Panc1 (cell line): ENCODE measurements around the gene ENPP6. TPM values are rescaled to one million over a fixed set of nuclear protein-coding genes. Genes with fewer than 3 reads are reported as not detected.

Experiments used
- ATAC-seq: fragments of 200-7000 bp; cut with Tn5 transposase; 2 replicates; pipeline ENCODE4 v1.9.1; 2020; ENCODE audit warnings: mild to moderate bottlenecking, moderate library complexity
- BruUV-seq: library from RNA; stranded (reverse); fragments of 400-500 nt; replicated peaks from 2 replicates; lab custom pipeline; 2021; lab: Mats Ljungman, UMichigan
- CTCF ChIA-PET: fragments of 300-600 bp; sonication (Branson Sonifier 250); formaldehyde crosslinking; loops from one replicate; lab custom pipeline; 2022; ENCODE audit warnings: antibody characterized with exemption; lab: Charles Lee
- POLR2A ChIA-PET: fragments of 300-600 bp; sonication (Branson Sonifier 250); formaldehyde crosslinking; loops from one replicate; lab custom pipeline; 2022; ENCODE audit warnings: antibody characterized with exemption; lab: Charles Lee
- DNase-seq: peaks from one replicate; pipeline ENCODE4 v3.0.0-alpha.2; 2010; ENCODE audit warnings: low read depth, low spot score
- H3K27ac ChIP-seq: 2 replicates; pipeline ENCODE4 v1.5.1; 2011; ENCODE audit warnings: mild to moderate bottlenecking, low read length, inconsistent platforms
- H3K27me3 ChIP-seq: fragments of 200-500 bp; sonication (Bioruptor generic); 2 replicates; pipeline ENCODE4 v1.6.0; 2014; ENCODE audit warnings: low read length, inconsistent platforms; ENCODE audit not compliant: control insufficient read depth, insufficient read depth
- H3K36me3 ChIP-seq: fragments of 200-500 bp; sonication (Bioruptor generic); 2 replicates; pipeline ENCODE4 v1.5.1; 2014; ENCODE audit warnings: inconsistent platforms, mild to moderate bottlenecking, low read length, moderate library complexity; ENCODE audit not compliant: control insufficient read depth, insufficient read depth
- H3K4me1 ChIP-seq: 2 replicates; pipeline ENCODE4 v1.5.1; 2011; ENCODE audit warnings: inconsistent platforms, mild to moderate bottlenecking, low read length, moderate library complexity; ENCODE audit not compliant: control insufficient read depth, insufficient read depth
- H3K4me3 ChIP-seq, 2 experiments: 2 replicates each; pipeline ENCODE4 v1.5.1; 2011 to 2012; ENCODE audit warnings: low read depth in 2 of 2, low read length in 2 of 2, mild to moderate bottlenecking in 2 of 2, inconsistent platforms in 1 of 2, moderate library complexity in 1 of 2
- H3K9me3 ChIP-seq: fragments of 200-500 bp; sonication (Bioruptor generic); 2 replicates; pipeline ENCODE4 v1.5.1; 2014; ENCODE audit warnings: low read depth, mild to moderate bottlenecking, inconsistent platforms, low read length, moderate library complexity; ENCODE audit not compliant: control insufficient read depth, insufficient read depth
- POLR2AphosphoS5 ChIP-seq: IDR thresholded peaks from 2 replicates; pipeline ENCODE4 v1.6.1; 2012; ENCODE audit warnings: mild to moderate bottlenecking, low read depth, low read length, moderate library complexity
- SIN3A ChIP-seq: IDR thresholded peaks from 2 replicates; pipeline ENCODE4 v1.6.1; 2012; ENCODE audit warnings: low read depth, mild to moderate bottlenecking, low read length, moderate library complexity, borderline replicate concordance; ENCODE audit not compliant: insufficient read depth
- TCF7L2 ChIP-seq: IDR thresholded peaks from 2 replicates; pipeline ENCODE4 v1.6.1; 2011; ENCODE audit warnings: mild to moderate bottlenecking, low read depth, low read length, inconsistent platforms
- in situ Hi-C: cut with HindIII; loops from 2 replicates; pipeline ENCODE4 v1.10.0; 2016; ENCODE audit warnings: low sequenced_read_pairs, low pct_unique_long_range_greater_than_20kb
- intact Hi-C: fragments of 100-400 bp; cut with micrococcal nuclease; formaldehyde crosslinking; loops from one replicate; pipeline ENCODE4 v1.10.0; 2022; ENCODE audit not compliant: unreplicated experiment
- total RNA-seq: library from RNA; stranded (reverse); gene quantifications from one replicate; pipeline ENCODE4 v1.2.1, GENCODE V29; 2021; ENCODE audit not compliant: unreplicated experiment
- TF ChIP-seq, protein P1 (sequence below): fragments of 450-650 bp; IDR thresholded peaks from 2 replicates; pipeline ENCODE4 v1.5.1; 2017; ENCODE audit warnings: mild to moderate bottlenecking
- TF ChIP-seq, protein P2 (sequence below), 2 experiments: IDR thresholded peaks; 2 replicates each; pipeline ENCODE4 v1.6.1; 2011 to 2012; ENCODE audit warnings: low read depth in 2 of 2, control low read depth in 1 of 2, low read length in 1 of 2, mild to moderate bottlenecking in 1 of 2, moderate library complexity in 1 of 2; ENCODE audit not compliant: insufficient read depth in 1 of 2

The ENPP6 gene
- total RNA-seq, 1 experiment from 2014 or later: not detected

DNA sequence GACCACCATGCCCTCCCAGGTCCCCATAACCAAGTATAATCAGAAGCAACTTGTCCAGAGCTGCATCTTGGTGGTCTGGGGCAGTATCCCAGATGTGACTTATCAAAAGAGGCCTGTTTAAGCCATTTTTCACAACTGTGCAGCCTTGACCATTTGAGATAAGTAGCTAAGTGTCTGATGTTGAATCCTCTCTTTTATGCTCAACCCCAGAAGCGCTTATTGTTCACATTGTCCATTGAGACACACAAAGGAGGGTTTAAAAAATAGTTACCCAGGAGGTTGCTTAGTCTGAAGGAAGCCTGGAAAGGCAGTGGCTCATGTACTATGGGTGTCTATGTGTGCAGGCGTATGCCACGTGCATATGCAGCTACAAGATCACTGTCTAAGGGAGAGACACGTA, 27.0 kb downstream of the ENPP6 start:
- in situ Hi-C loops (no loop called here), intact Hi-C loops (no loop called here)
- DNase-seq: no peak
- no peak for TF ChIP-seq TCF7L2
- no peak for TF ChIP-seq SIN3A
- TF ChIP-seq, protein P1, sequence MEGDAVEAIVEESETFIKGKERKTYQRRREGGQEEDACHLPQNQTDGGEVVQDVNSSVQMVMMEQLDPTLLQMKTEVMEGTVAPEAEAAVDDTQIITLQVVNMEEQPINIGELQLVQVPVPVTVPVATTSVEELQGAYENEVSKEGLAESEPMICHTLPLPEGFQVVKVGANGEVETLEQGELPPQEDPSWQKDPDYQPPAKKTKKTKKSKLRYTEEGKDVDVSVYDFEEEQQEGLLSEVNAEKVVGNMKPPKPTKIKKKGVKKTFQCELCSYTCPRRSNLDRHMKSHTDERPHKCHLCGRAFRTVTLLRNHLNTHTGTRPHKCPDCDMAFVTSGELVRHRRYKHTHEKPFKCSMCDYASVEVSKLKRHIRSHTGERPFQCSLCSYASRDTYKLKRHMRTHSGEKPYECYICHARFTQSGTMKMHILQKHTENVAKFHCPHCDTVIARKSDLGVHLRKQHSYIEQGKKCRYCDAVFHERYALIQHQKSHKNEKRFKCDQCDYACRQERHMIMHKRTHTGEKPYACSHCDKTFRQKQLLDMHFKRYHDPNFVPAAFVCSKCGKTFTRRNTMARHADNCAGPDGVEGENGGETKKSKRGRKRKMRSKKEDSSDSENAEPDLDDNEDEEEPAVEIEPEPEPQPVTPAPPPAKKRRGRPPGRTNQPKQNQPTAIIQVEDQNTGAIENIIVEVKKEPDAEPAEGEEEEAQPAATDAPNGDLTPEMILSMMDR: no peak
- TF ChIP-seq POLR2AphosphoS5: no peak
- TF ChIP-seq, protein P2, sequence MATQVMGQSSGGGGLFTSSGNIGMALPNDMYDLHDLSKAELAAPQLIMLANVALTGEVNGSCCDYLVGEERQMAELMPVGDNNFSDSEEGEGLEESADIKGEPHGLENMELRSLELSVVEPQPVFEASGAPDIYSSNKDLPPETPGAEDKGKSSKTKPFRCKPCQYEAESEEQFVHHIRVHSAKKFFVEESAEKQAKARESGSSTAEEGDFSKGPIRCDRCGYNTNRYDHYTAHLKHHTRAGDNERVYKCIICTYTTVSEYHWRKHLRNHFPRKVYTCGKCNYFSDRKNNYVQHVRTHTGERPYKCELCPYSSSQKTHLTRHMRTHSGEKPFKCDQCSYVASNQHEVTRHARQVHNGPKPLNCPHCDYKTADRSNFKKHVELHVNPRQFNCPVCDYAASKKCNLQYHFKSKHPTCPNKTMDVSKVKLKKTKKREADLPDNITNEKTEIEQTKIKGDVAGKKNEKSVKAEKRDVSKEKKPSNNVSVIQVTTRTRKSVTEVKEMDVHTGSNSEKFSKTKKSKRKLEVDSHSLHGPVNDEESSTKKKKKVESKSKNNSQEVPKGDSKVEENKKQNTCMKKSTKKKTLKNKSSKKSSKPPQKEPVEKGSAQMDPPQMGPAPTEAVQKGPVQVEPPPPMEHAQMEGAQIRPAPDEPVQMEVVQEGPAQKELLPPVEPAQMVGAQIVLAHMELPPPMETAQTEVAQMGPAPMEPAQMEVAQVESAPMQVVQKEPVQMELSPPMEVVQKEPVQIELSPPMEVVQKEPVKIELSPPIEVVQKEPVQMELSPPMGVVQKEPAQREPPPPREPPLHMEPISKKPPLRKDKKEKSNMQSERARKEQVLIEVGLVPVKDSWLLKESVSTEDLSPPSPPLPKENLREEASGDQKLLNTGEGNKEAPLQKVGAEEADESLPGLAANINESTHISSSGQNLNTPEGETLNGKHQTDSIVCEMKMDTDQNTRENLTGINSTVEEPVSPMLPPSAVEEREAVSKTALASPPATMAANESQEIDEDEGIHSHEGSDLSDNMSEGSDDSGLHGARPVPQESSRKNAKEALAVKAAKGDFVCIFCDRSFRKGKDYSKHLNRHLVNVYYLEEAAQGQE (IDR thresholded peaks at IDR 0.05; ENCODE audit: insufficient read depth in 1 of 2, low read depth in 2 of 2, low read length in 1 of 2): no peak
- no TSS peak for BruUV-seq
- Histone ChIP-seq H3K4me1 (no peaks in the 10 kb centered on the region), H3K36me3 (no peaks in the 10 kb centered on the region), H3K9me3 (no peaks in the 10 kb centered on the region), H3K27ac (no peak overlapping the region), H3K4me3 (no peak overlapping the region), H3K27me3 (no peaks in the 10 kb centered on the region)
- ChIA-PET CTCF (no interaction called here), POLR2A (no interaction called here)
- no peak for ATAC-seq

DNA sequence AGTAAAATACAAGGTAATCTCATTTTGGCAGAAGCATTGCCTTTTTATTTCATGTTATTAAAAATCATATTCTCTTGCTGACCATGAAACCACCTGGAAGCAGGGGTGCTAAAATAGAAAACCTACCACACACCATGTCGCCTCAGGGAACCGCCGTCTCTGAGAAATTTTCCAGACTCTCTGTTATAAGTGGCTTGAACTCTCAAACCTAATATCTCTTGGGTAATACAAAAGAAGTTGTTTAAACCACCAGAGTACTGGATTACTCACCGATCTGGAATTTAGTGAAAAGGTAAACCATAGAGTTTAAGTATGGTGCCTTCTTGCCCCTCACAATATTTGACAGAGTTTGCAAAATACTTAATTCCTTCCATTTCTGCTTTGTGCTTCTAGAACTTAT, 27.7 kb downstream of the ENPP6 start:
- ATAC-seq: no peak
- H3K27me3 ChIP-seq: no peaks in the 10 kb centered on the region
- no TSS peak for BruUV-seq

More for the DNA sequence above, 27.7 kb downstream of the ENPP6 start:
- Histone ChIP-seq H3K27ac (no peak overlapping the region), H3K36me3 (no peaks in the 10 kb centered on the region), H3K4me1 (no peaks in the 10 kb centered on the region), H3K4me3 (no peak overlapping the region), H3K9me3 (no peaks in the 10 kb centered on the region)
- POLR2A ChIA-PET: no interaction called here
- DNase-seq: no peak
- in situ Hi-C loops: no loop called here
- CTCF ChIA-PET: interaction anchor here (0.5 kb wide), 1 partner anchor 358 kb away, joined by 5 read pairs; no protein-coding TSS in a partner anchor
- intact Hi-C loops: no loop called here
- TF ChIP-seq, protein P2 (IDR thresholded peaks at IDR 0.05; ENCODE audit: insufficient read depth in 1 of 2, low read depth in 2 of 2, low read length in 1 of 2): no peak
- TF ChIP-seq POLR2AphosphoS5 (no peak), SIN3A (no peak), TCF7L2 (no peak)
- TF ChIP-seq, protein P1: no peak
